GM12891 (cell line): ENCODE measurements around the gene EIF4B.

Source experiments
- POLR2A ChIP-seq: IDR thresholded peaks from 2 replicates; pipeline ENCODE4 v1.6.1; 2011; ENCODE audit warnings: low read depth, low read length, control low read depth
- POLR2AphosphoS5 ChIP-seq: IDR thresholded peaks from 2 replicates; pipeline ENCODE4 v1.6.1; 2011; ENCODE audit warnings: low read depth, low read length, control low read depth
- POU2F2 ChIP-seq: IDR thresholded peaks from 2 replicates; pipeline ENCODE4 v1.6.1; 2011; ENCODE audit warnings: low read depth, mild to moderate bottlenecking, control low read depth, low read length, moderate library complexity
- TAF1 ChIP-seq: IDR thresholded peaks from 2 replicates; pipeline ENCODE4 v1.6.1; 2011; ENCODE audit warnings: low read depth, low read length, control low read depth

GRCh38 chr12:53078425-53079225 is 72.4 kb downstream of the EIF4B start:
- no peak for TF ChIP-seq POLR2A
- no peak for TF ChIP-seq TAF1
- no peak for TF ChIP-seq POLR2AphosphoS5
- no peak for TF ChIP-seq POU2F2
